ENCODE data around the gene KCNK1.

DNA sequence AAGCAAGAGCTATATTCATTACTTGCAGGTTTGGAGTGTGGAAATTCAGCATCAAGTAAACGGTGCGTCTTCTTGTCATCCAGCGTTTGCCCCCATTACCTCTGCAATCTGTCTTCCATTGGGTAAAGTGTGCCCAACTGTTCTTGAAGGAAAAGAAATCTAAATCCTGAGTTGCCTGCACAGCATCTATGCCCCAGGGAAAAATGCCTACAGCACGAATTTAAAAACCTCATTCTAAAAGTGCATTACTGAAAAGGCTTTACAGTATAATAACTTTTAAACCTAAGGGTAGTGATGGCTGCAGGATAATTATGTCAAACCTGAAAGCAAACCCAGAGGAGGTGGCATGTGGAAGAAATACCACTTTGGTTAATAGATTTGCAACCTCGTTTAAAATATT, 37.2 kb downstream of the KCNK1 start:
- TF ChIP-seq, protein P1, sequence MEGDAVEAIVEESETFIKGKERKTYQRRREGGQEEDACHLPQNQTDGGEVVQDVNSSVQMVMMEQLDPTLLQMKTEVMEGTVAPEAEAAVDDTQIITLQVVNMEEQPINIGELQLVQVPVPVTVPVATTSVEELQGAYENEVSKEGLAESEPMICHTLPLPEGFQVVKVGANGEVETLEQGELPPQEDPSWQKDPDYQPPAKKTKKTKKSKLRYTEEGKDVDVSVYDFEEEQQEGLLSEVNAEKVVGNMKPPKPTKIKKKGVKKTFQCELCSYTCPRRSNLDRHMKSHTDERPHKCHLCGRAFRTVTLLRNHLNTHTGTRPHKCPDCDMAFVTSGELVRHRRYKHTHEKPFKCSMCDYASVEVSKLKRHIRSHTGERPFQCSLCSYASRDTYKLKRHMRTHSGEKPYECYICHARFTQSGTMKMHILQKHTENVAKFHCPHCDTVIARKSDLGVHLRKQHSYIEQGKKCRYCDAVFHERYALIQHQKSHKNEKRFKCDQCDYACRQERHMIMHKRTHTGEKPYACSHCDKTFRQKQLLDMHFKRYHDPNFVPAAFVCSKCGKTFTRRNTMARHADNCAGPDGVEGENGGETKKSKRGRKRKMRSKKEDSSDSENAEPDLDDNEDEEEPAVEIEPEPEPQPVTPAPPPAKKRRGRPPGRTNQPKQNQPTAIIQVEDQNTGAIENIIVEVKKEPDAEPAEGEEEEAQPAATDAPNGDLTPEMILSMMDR (IDR thresholded peaks at IDR 0.05), result no peak
- TF ChIP-seq POLR2AphosphoS5 (IDR thresholded peaks at IDR 0.05), result no peak
- no peak for TF ChIP-seq POLR2A (IDR thresholded peaks at IDR 0.05)
